GM18519 (cell line): ENCODE data around the gene KRT20.
"Not testable (repeated sequence)": the region's sequence is repeated elsewhere in the genome, so short reads cannot be mapped to it uniquely, and the experiment has no call there.

Experiments used
- ATAC-seq: cut with Tn5 transposase; IDR thresholded peaks from one replicate; pipeline ENCODE4 v1.9.1; 2021; ENCODE audit warnings: mild to moderate bottlenecking, moderate library complexity; ENCODE audit not compliant: unreplicated experiment, low FRiP score

Gene KRT20, protein sequence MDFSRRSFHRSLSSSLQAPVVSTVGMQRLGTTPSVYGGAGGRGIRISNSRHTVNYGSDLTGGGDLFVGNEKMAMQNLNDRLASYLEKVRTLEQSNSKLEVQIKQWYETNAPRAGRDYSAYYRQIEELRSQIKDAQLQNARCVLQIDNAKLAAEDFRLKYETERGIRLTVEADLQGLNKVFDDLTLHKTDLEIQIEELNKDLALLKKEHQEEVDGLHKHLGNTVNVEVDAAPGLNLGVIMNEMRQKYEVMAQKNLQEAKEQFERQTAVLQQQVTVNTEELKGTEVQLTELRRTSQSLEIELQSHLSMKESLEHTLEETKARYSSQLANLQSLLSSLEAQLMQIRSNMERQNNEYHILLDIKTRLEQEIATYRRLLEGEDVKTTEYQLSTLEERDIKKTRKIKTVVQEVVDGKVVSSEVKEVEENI

DNA sequence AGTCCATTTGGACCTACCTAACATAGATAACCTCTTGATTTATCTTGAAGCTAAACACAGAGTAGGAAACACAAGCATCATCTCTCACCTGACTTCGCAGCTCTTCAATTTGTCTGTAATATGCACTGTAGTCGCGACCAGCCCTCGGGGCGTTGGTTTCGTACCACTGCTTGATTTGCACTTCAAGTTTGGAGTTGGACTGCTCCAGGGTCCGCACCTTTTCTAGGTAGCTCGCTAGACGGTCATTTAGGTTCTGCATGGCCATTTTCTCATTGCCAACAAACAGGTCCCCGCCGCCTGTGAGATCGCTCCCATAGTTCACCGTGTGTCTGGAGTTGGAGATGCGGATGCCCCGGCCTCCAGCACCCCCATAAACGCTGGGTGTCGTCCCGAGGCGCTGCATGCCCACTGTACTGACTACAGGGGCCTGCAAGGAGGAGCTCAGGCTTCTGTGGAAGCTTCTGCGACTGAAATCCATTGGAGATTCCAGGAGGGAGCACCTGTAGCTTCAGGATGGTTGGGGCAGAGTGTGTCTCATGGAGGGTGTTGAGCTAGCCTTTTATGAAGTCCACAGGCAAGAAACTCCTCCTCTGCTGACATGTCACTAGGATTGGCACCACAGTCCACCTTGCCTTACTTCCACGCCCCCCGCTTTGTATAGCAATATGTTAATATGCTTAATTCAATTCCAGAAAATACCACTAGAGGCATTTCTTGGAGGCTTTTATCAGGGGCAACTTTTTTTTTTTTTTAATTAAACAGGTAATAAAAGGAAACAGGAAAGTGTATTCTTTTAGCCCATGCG, at the start of gene KRT20:
TSS of gene KRT20 (minus strand) at position 535 of the 805 bp plus-strand sequence. CDS start at position 478, 57 bp downstream.
- ATAC-seq: no peak

DNA sequence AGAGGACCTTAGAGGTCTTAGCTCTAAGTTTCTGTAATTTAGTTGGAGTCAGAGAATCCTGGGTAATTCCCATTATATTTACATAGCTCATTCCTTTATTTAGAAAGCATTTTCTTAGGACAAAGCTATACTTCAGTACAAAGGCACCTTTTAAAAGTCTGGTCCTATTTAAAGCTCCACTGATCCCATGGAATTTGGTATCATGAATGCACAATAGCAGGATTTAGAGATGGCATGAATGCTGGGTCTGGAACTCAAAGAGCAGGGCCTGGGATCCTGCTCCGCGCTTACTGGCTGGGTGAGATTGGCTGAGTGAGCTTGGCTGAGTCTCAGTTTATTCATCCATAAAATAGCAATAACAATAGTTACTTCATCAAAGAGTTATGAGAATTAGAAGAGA, 47.6 kb upstream of the KRT20 start:
- ATAC-seq: no peak

DNA sequence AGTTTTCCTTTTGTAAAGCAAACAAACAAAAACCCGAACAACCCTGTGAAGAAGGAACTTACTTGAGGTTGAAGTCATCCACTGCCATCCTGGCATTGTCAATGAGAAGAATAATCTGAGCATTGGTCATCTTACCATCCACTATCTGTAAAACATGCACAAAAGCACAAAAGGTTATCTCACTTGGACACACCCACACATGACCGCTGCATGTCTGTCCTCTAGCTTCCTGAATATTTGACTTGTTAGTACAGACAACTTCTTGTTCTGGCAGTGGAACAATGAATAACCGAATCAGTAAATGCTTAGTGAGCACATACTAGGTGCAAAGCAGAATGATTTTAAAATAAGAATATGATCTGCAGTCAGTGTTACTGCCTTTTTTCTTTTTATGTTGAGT, 46.3 kb upstream of the KRT20 start:
- ATAC-seq: no peak

DNA sequence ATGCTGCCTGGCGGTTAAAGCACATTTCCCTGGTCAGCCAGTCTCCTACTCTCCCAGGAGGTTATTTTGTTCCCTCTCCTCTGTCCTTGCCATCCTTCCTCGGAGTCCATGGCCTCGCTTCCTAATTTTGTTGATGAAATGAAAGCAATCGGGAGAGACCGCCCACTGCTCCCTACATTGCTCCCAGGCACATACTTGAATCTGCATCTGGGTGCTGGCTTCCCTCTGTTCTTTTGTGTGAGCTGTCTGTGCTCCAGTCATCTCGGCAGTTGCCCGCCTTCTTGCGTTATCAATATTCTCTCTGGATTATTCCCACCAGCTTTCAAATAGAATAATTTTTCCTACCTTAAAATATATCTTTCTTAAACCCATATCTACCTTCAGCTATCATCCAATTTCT, 41.3 kb upstream of the KRT20 start:
- ATAC-seq: no peak

DNA sequence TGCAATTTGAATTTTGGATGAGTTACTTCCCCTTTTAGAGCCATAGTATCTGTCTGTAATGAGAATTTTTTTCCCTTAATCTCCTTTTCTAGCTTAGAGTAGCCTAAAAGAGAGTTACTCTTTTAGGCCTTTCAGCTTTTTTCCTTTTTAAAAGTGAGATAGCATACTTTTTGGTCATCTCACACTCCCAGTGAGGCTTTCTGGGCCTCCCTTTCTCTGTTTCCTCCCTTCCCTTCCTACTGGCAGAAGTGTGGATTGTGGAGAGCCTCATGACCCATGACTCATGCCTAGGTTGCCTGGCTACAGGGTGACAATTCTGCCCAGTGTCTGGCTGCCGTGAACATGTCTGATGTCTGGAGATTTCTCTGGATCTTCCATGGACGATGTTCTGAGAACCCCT, 37.2 kb upstream of the KRT20 start:
- ATAC-seq: no peak

DNA sequence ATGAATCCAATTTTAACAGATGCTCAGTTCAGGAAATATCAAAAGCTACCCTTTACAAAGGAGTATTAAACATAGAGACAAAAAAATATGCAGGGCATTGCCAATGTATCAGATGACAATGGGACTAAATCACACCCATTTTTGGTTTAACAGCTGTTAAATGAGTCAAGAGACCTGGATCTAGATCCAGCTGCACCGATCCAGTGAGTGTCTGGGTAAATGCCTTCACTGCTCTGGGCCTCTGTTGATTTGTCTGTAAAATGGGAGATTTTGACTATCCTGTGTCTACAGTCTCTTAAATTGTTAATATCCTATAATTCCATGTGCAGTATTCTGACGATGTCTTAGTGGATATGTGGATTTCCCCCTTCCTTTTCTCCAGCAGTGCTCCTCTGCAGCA, 36.0 kb upstream of the KRT20 start:
- no peak for ATAC-seq

DNA sequence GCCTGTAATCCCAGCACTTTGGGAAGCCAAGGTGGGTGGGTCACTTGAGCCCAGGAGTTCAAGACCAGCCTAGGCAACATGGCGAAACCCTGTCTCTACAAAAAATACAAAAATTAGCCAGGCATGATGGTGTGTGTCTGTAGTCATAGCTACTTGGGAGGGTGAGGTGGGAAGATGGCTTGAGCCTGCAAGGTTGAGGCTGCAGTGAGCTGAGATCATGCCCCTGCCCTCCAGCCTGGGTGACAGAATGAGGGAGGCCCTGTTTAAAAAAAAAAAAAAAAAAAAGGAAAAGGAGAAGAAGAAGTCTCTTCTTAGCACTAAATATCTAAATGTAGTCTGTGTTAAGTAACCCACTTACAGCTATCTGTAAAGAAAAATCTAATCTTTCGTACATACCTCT, 32.1 kb upstream of the KRT20 start:
- not testable (repeated sequence) for ATAC-seq

DNA sequence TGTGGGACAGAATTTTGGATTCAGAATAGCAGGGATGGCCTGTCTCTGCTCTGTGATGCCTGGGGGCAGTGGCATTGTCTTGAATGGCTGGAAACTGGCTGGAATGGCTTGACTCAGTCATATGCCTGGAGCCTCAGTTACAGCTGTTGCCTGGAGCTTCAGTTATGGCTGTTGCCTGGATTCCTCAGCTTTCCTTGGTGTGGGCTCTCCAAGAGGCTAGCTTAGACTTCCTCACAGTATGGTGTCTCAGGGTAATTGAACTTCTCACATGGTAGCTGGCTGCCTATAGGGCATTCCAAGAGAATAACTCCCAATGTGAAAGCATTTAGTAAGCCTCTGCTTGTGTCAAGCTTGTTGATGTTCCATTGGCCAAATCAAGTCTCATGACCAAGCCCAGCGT, 31.3 kb upstream of the KRT20 start:
- ATAC-seq: no peak

DNA sequence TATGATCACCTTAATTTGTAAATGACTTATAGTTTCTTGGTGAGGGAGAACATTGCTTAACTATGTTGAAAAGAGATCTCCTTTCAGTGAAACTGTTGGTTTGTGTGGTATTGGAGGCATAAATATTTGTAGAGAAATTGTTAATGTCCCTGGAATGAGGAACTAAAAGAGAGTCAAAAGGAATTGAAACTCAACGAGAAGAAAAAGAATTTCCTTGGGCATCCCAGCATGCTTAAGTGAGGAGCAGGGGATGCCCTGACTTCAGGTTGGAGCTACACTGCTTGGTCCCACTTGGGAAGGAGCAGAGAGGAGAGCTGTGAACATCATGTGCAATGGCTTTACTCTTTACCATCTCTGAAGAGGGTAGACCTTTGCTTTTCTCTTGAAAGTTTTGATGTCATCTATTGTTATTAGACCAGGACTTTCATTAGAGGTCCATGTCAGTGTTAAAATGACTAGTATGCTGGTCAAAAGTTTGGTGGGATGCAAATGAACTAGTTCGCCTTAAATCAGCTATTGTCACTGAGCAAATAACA, 30.7 kb upstream of the KRT20 start:
- no peak for ATAC-seq

DNA sequence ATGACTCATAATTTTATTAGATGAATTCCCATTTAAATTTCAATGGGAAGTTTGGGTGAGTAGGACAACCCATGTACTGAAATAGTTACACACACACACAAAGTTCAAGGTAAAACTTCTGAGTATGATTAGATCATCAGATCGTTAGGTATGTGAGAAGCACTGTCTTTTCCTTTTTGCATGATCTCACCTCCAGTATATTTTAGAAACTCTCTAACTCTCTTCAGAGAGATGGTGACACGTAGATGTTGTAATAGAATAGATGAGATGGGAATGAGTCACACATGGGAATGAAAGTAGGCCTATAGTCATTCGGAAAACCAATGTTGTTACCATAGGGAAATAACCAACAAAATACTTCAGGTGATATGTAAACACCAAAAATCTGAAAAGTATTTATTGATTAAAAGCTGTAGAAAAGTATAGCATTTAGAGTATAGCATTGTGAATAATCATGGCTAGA, 30.2 kb upstream of the KRT20 start:
- ATAC-seq: no peak

DNA sequence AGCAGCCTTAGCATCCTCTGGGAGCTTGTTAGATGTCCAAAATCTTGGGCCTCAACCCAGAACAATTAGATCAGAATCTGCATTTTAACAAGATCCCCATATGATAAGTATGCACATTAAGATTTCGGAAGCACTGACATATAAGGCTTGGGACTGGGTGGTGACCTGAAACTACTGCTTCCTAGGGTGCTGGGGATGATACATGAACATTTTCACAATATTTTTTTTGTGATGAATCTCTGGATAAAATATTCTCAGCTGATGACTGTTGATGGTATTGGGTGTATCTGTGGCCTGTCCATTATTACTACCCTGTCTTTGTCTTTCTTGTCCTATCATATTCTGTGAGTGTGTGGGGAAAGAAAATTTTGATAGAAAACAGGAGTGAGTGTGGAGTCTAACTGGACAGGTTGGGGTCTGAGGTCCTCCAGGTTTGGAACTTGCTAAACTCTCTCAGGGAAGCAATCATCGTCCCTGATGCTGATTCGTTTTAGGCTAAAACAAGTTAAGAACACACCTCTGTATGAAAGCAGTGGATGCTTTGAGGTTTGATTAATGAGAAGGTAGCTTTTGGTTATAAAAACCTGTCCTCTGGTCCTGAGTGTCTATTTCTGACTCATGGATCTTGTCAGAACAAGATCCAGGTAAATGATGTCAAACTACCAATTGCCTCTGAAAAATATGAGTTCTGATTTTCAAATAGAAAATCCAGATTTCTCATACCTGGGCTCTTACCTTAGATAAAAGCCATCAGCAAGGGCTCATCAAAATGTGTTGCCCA, 29.2 kb upstream of the KRT20 start:
- no peak for ATAC-seq

DNA sequence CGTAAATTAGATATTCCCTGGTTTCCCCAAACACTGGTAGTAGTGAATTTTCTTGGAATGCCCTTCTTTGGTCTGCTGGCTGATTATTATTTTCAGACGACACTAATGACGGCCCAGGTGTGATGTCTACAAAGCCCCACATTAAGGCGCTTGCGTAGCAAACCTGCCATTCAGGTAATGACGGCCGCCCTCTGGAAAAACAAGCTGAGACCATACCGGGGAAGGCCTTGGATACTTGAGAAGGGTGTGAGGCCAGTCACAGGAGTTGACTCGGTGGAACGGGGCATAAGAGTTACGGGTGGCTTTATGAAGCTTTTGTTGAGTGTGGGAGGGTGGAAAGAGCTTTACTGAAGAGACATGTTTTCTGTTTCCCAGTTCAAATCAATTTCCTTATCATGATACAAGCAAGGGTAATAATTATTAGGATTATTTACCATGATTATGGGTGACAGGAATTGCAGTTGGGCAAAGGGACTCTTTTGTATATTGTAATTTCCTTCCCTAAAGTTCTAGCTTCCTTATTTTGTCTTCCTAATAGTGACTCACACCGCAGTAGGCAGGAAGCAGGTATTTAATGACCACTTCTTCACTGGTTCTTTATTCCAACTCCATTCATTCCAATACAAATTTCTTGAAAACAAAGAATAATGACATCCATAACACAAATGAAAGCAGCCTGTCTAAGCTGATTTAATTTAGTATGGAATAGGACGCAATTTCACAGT, 27.6 kb upstream of the KRT20 start:
- ATAC-seq: no peak

DNA sequence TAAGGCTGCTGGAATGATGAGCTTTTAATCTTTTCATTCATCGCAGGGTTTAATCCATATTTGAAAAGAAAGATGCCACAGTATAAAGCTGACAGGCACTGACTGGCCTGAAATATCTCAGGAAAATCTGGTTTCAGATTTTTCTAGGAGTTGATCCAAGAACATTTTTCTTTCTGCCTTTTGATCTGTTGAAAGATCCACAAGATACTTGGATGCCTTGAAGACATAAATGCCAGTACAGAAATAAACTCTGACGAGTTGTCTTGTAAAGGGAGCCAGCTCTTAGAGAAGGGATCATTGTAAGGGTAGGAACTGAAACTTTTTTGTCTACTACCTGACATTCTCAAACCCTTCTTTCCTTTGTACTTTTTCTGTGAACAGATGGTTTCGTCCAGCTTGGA, 25.4 kb upstream of the KRT20 start:
- no peak for ATAC-seq

DNA sequence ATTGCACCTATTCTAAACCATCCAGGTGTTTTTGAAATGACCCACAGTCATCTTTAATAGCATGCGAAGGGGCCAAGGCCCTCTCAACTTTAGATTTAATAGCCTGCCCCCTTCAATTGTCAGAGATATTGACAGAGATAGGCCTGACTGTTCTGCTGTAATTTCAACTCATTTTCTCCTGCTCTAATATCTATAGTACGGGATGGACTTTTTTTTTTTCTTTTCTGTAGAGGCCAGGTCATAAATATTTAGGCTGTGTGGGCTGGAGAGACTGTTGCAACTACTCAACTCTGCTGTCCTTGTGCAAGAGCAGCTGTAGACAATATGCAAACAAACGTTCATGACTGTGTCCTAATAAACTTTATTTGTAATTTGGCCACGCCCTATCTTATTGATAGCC, 24.7 kb upstream of the KRT20 start:
- ATAC-seq: no peak

DNA sequence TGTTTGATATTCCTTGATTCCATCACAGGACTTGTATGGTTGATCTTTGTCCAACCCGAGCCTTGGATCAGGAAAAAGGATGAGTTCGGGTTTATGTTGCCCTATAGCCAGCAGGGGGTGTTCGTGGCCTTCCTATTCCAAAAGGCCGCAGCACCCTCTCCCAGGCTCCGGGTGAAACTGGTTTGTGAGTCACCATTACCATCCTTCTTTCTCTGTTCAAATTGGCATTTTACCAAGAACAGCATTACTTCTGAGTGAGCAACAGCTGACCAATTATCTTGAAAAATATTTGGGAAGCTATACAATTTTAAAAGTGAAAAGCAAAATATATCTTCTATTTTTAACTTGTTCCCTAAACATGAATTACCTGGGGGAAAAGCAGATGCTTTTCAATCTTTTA, 24.3 kb upstream of the KRT20 start:
- no peak for ATAC-seq

DNA sequence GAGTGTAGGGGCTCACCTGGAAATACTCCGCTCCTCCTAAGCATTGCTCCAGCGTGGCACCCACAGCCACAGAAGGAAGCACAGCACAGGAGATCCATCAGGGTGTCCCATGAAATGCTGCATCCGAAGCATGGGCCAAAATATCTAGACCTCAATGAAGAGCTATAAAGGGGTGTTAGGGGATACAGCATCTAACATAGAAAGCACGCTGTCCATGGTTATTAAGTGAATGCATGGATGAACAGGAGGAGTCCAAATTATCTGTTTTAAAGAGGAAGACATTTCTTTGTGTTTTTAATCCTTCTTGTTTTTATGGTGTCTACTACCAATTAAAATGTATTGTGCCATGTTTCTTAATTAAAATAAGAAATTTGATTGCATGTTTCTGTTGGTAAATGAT, 21.6 kb upstream of the KRT20 start:
- ATAC-seq: no peak

DNA sequence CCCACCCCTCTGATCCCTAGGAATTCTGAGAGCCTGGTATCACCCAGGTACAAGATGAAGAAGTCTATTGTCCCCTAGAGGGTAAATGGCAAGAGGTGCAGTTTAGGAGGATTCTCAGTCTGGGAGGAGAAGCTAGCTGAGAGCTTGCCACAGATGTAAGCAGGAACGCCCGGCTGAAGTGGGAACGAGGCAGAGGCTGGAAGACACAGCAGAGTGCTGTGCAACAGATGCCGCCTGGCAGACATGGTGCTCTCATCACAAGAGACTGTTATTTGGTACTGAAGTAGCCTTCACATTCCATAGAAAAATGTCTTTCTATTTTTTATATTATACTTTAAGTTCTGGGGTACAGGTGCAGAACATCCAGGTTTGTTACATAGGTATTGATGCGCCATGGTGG, 20.3 kb upstream of the KRT20 start:
- no peak for ATAC-seq

DNA sequence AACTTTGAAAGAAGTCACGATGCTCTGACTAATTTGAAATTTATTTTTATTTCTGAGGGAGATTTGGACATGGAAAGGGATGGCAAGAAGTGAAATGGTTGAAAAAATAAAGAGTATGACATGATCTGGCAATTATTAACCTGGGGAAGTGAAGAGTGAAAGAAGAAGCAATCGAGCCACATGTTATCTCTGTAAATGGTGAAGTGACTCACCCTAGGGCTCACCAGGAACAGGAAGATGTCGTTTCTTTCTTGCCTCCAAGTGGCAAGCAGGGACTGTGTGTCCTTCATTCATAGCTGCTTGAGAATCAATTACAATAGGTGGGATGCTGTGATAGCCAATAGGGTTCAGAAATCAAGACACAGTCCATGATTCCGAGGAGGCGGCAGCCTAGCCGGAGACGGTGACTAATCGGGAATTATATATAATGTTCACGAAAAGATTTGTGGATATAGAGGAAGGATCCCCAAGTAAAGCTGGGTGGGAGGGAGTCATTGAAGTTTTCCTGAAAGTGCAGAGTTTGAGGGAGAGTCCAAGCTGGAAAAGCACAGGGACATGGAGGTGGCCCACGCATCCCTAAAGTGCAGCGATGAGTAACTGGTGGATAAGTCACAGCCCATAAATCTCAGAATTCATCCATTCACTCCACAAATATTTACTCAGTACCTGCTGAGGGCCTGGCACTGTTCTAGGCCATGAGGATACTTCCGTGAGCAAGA, 18.2 kb upstream of the KRT20 start:
- no peak for ATAC-seq

DNA sequence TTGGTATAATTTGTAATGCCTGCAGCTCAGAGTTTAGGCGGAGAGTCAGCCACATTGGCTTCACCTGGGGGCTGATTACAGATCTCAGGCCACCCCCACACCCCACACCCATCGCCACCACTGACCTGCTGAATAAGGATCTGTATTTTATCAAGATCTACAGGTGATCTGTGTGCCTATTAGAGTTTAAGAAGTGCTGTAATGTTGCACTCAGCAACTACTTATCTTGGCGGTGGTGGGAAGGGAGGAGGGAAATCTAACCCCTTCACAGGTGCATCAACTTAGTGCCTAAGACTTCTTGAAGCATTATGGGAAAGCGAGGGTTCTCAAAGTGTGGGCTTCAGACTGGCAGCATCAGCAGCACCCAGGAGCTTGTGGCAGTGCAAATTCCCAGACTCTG, 17.5 kb upstream of the KRT20 start:
- no peak for ATAC-seq
